Right atrium auricular region (tissue), 2 donors: ENCODE measurements around the gene PVRIG. TPM values are rescaled to one million over a fixed set of nuclear protein-coding genes. Genes with fewer than 3 reads are reported as not detected.
"Not testable (repeated sequence)": the region's sequence is repeated elsewhere in the genome, so short reads cannot be mapped to it uniquely, and the experiment has no call there.

ENCODE experiments used
- DNase-seq: peaks from one replicate; pipeline ENCODE4 v3.0.0-alpha.2; 2019; ENCODE audit warnings: low spot score
- H3K27ac ChIP-seq, 2 donors: fragments of 200-600 bp; sonication (generic); 1 replicate in 1 of 2; 2 replicates in 1 of 2; pipeline ENCODE4 v1.5.1; 2016 to 2019
- H3K27me3 ChIP-seq, 2 donors: fragments of 200-600 bp; sonication (generic); one replicate each; pipeline versions ENCODE4 v1.5.1 to v1.6.0; 2017 to 2019
- H3K36me3 ChIP-seq: fragments of 200-600 bp; sonication (generic); one replicate; pipeline ENCODE4 v1.5.1; 2016
- H3K4me1 ChIP-seq, 2 donors: fragments of 200-600 bp; sonication (generic); one replicate each; pipeline versions ENCODE4 v1.5.1 to v1.6.0; 2017 to 2019
- H3K4me3 ChIP-seq, 2 donors: fragments of 200-600 bp; sonication (generic); 1 replicate in 1 of 2; 2 replicates in 1 of 2; pipeline ENCODE4 v1.5.1; 2017 to 2019; ENCODE audit warnings: mild to moderate bottlenecking in 1 of 2, moderate library complexity in 1 of 2
- H3K9me3 ChIP-seq, 2 donors: fragments of 200-600 bp; sonication (generic); one replicate each; pipeline ENCODE4 v1.5.1; 2019
- CTCF ChIP-seq, 2 donors: fragments of 200-600 bp; sonication (generic); IDR thresholded peaks; one replicate each; pipeline ENCODE4 v1.5.1; 2019; ENCODE audit warnings: antibody characterized with exemption in 2 of 2
- total RNA-seq, 2 donors: library from RNA; depleted of rRNA; stranded (reverse); fragments of >200 nt; gene quantifications; one replicate each; pipeline ENCODE4 v1.1.0, GENCODE V29; 2016

PVRIG gene
- total RNA-seq, 2 donors from 2014 or later = 0.43 TPM; not detected in 1

GRCh38 chr7:100185726-100186125 lies 34.0 kb upstream of the PVRIG start:
- no peak for TF ChIP-seq CTCF (IDR thresholded peaks at IDR 0.05)

GRCh38 chr7:100189061-100189460 lies 30.7 kb upstream of the PVRIG start:
- no peak for DNase-seq
- Histone ChIP-seq H3K4me3 (no peak overlapping the region), H3K36me3 (no peaks in the 10 kb centered on the region), H3K4me1 (no peaks in the 10 kb centered on the region), H3K9me3 (no peaks in the 10 kb centered on the region), H3K27ac (no peak overlapping the region), H3K27me3 (no peaks in the 10 kb centered on the region)
- no peak for TF ChIP-seq CTCF (IDR thresholded peaks at IDR 0.05)

More at GRCh38 chr7:100185726-100186125, 34.0 kb upstream of the PVRIG start:
- no peaks in the 10 kb centered on the region for H3K9me3 ChIP-seq
- H3K4me3 ChIP-seq = no peak overlapping the region
- H3K36me3 ChIP-seq = no peaks in the 10 kb centered on the region
- no peak overlapping the region for H3K27ac ChIP-seq
- H3K4me1 ChIP-seq = no peaks in the 10 kb centered on the region
- H3K27me3 ChIP-seq = no peaks in the 10 kb centered on the region
- no peak for DNase-seq

- no peaks in the 10 kb centered on the region for H3K4me1 ChIP-seq
- TF ChIP-seq CTCF (IDR thresholded peaks at IDR 0.05) = peak in 1 of 2 donors; percentile 52
- no peak overlapping the region for H3K4me3 ChIP-seq
- H3K36me3 ChIP-seq = no peaks in the 10 kb centered on the region
- no peaks in the 10 kb centered on the region for H3K9me3 ChIP-seq
- DNase-seq = no peak
- H3K27ac ChIP-seq = no peak overlapping the region
- H3K27me3 ChIP-seq = no peaks in the 10 kb centered on the region
These were observed 29.6 kb upstream of the PVRIG start for GRCh38 chr7:100190048-100190711.

- no peaks in the 10 kb centered on the region for H3K9me3 ChIP-seq
- no peak for TF ChIP-seq CTCF (IDR thresholded peaks at IDR 0.05)
These were observed 28.0 kb upstream of the PVRIG start for GRCh38 chr7:100191775-100192174.

GRCh38 chr7:100192281-100192862 lies 27.4 kb upstream of the PVRIG start:
- not testable (repeated sequence) for H3K27me3 ChIP-seq, H3K4me3 ChIP-seq, H3K36me3 ChIP-seq, H3K9me3 ChIP-seq, DNase-seq, H3K4me1 ChIP-seq, H3K27ac ChIP-seq

More at GRCh38 chr7:100191775-100192174, 28.0 kb upstream of the PVRIG start:
- no peaks in the 10 kb centered on the region for H3K27me3 ChIP-seq
- DNase-seq = no peak
- no peak overlapping the region for H3K27ac ChIP-seq
- H3K4me1 ChIP-seq = no peaks in the 10 kb centered on the region
- no peak overlapping the region for H3K4me3 ChIP-seq
- H3K36me3 ChIP-seq = no peaks in the 10 kb centered on the region

GRCh38 chr7:100192969-100193368 lies 26.8 kb upstream of the PVRIG start:
- Histone ChIP-seq H3K4me3 (no peak overlapping the region), H3K36me3 (no peaks in the 10 kb centered on the region), H3K27ac (no peak overlapping the region), H3K4me1 (no peaks in the 10 kb centered on the region), H3K27me3 (no peaks in the 10 kb centered on the region), H3K9me3 (no peaks in the 10 kb centered on the region)
- no peak for DNase-seq
- no peak for TF ChIP-seq CTCF (IDR thresholded peaks at IDR 0.05)
